Measurements from ENCODE around the gene GRIN2A.

GRIN2A gene

DNA sequence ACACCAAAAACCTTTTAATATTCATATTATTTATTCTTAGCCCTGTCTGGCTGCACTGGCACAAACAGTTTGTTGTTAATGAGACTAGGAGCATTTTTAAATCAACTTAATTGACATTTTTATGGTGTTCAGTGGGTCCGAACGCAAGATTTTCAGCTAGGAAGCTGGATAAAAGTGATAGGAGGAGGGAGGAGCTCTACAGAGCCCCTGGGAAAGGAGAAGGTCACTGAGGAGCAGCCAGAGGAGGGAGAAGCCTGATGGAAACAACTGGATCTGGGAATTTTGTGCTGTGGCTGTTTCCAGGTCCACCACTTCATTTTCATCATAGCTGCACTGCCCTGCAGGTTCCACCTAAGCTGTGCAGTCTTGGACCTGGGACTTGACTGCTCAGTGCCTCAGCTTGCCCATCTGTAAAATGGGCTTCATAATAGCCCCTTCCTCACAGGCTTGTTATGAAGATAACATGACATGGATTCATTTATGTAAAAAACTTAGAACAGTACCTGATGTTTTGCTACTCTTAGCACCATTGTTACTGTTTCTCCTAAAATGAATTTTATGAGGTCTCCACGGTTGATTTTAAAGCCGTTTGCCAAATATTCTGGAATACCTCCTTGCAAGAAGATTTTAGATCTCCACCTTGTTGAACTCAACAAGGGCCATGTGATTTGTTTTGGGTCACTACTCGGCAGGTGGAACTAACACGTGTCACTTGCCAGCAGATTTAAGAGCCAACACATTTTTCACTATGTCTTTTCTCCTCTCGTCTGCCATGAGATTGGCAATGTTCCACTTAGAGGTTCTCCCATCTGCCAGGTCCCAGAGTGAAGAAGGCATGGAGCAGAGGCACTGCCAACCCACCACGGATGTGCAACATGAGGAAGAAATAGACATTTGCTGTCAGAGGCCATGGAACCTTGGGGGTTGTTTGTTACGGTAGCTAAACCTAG, 18.7 kb upstream of the GRIN2A start:
- Histone ChIP-seq H3K4me3 (ENCODE audit: low read length) (no peak overlapping the region), H2BK15ac (replicated peaks; ENCODE audit: low read depth) (no peak overlapping the region), H4K8ac (ENCODE audit: low read depth, low read length) (no peak overlapping the region), H2BK120ac (ENCODE audit: low read depth, low read length) (no peak overlapping the region), H3K36me3 (ENCODE audit: control insufficient read depth, insufficient read depth, low read length) (no peaks in the 10 kb centered on the region), H4K5ac (ENCODE audit: low read length) (no peak overlapping the region), H3K27ac (ENCODE audit: low read depth, low read length) (no peak overlapping the region), H3K79me2 (ENCODE audit: control insufficient read depth, insufficient read depth, low read length) (no peaks in the 10 kb centered on the region), H3K4me1 (ENCODE audit: control insufficient read depth, low read depth, low read length) (no peaks in the 10 kb centered on the region), H2AK5ac (ENCODE audit: low read length) (no peak overlapping the region), H2BK5ac (ENCODE audit: low read length) (no peak overlapping the region), H3K79me1 (ENCODE audit: low read length) (no peaks in the 10 kb centered on the region), H3K4ac (ENCODE audit: low read depth, low read length) (no peak overlapping the region), H3K27me3 (ENCODE audit: insufficient read depth, low read length, poor library complexity) (no peaks in the 10 kb centered on the region), H3K18ac (ENCODE audit: low read length) (no peak overlapping the region), H3K23ac (ENCODE audit: low read length) (no peak overlapping the region), H3K9ac (ENCODE audit: low read length) (no peak overlapping the region), H3K56ac (ENCODE audit: low read length) (no peak overlapping the region), H3K4me2 (ENCODE audit: low read length) (no peak overlapping the region)
- WGBS (ENCODE audit: extremely low coverage, insufficient coverage, low lambda C conversion rate) = no CpG with 5 or more reads among the region's 9 CpGs
- DNase-seq = no peak

DNA sequence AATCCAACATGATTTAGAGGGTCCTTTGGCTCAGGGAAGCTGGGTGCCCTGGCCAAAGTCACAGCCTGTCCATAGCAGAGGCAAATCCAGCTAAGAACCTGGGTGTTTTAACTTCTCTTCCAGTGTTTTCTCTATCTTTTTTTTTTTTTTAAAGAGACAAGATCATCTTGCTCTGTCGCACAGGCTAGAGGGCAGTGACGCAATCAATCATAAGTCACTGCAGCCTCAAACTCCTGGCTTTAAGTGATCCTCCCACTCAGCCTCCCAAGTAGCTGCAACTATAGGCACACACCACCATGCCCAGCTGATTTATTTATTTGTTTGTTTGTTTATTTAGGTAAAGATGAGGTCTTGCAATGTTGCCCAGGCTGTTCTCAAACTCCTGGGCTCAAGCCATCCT, 14.8 kb upstream of the GRIN2A start:
- Histone ChIP-seq H3K4me2 (ENCODE audit: low read length) (no peak overlapping the region), H2BK120ac (ENCODE audit: low read depth, low read length) (no peak overlapping the region), H3K27me3 (ENCODE audit: insufficient read depth, low read length, poor library complexity) (no peaks in the 10 kb centered on the region), H3K4me3 (ENCODE audit: low read length) (no peak overlapping the region), H3K36me3 (ENCODE audit: control insufficient read depth, insufficient read depth, low read length) (no peaks in the 10 kb centered on the region), H3K79me2 (ENCODE audit: control insufficient read depth, insufficient read depth, low read length) (no peaks in the 10 kb centered on the region), H3K9ac (ENCODE audit: low read length) (no peak overlapping the region), H3K4ac (ENCODE audit: low read depth, low read length) (no peak overlapping the region), H3K27ac (ENCODE audit: low read depth, low read length) (no peak overlapping the region), H4K5ac (ENCODE audit: low read length) (no peak overlapping the region), H2AK5ac (ENCODE audit: low read length) (no peak overlapping the region), H3K79me1 (ENCODE audit: low read length) (no peaks in the 10 kb centered on the region), H3K23ac (ENCODE audit: low read length) (no peak overlapping the region), H4K8ac (ENCODE audit: low read depth, low read length) (no peak overlapping the region), H3K4me1 (ENCODE audit: control insufficient read depth, low read depth, low read length) (no peaks in the 10 kb centered on the region), H3K56ac (ENCODE audit: low read length) (no peak overlapping the region), H3K18ac (ENCODE audit: low read length) (no peak overlapping the region), H2BK15ac (replicated peaks; ENCODE audit: low read depth) (no peak overlapping the region), H2BK5ac (ENCODE audit: low read length) (no peak overlapping the region)
- no peak for DNase-seq
- WGBS (ENCODE audit: extremely low coverage, insufficient coverage, low lambda C conversion rate) = no CpG with 5 or more reads among the region's 2 CpGs

GRCh38 chr16:10191096-10191495, 8.9 kb upstream of the GRIN2A start:
- Histone ChIP-seq H2BK15ac (replicated peaks; ENCODE audit: low read depth) (no peak overlapping the region), H3K27ac (ENCODE audit: low read depth, low read length) (no peak overlapping the region), H3K79me1 (ENCODE audit: low read length) (no peaks in the 10 kb centered on the region), H3K27me3 (ENCODE audit: insufficient read depth, low read length, poor library complexity) (no peaks in the 10 kb centered on the region), H3K4me3 (ENCODE audit: low read length) (no peak overlapping the region), H2AK5ac (ENCODE audit: low read length) (no peak overlapping the region), H3K36me3 (ENCODE audit: control insufficient read depth, insufficient read depth, low read length) (no peaks in the 10 kb centered on the region), H3K9ac (ENCODE audit: low read length) (no peak overlapping the region), H3K23ac (ENCODE audit: low read length) (no peak overlapping the region), H4K5ac (ENCODE audit: low read length) (no peak overlapping the region), H3K56ac (ENCODE audit: low read length) (no peak overlapping the region), H3K79me2 (ENCODE audit: control insufficient read depth, insufficient read depth, low read length) (no peaks in the 10 kb centered on the region), H3K4me1 (ENCODE audit: control insufficient read depth, low read depth, low read length) (no peaks in the 10 kb centered on the region), H2BK5ac (ENCODE audit: low read length) (no peak overlapping the region), H2BK120ac (ENCODE audit: low read depth, low read length) (no peak overlapping the region), H4K8ac (ENCODE audit: low read depth, low read length) (no peak overlapping the region), H3K18ac (ENCODE audit: low read length) (no peak overlapping the region), H3K4ac (ENCODE audit: low read depth, low read length) (no peak overlapping the region), H3K4me2 (ENCODE audit: low read length) (no peak overlapping the region)
- DNase-seq = no peak
- no CpG with 5 or more reads among the region's 2 CpGs for WGBS (ENCODE audit: extremely low coverage, insufficient coverage, low lambda C conversion rate)

DNA sequence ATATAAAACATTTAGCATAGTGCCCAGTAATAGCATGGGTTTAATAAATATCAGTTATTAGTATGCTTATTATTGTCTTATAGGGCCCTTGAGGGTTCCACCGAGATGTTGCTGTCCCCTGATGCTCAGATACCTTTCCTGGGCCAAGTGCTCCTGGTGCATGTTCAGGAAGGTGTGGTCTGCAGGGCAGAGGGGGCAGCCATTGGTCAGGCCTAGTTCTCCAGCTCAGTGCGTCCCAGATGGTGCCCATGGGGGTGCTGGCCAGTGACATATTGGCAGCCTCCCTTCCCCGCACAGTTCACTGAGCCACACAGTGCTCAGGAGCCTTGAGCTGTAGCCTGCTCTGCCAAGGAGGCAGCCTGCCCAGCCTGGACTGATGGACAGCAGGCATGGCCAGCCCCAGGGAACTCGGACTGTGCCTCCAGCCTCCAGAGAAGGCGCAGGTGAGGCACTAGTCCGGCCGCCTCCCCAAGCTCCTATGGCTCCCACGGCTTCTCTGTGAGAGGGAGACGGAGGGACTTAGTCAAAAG, 7.7 kb upstream of the GRIN2A start:
- H3K9ac ChIP-seq (ENCODE audit: low read length) = no peak overlapping the region
- H2BK120ac ChIP-seq (ENCODE audit: low read depth, low read length) = no peak overlapping the region
- no peak overlapping the region for H4K5ac ChIP-seq (ENCODE audit: low read length)
- no peak overlapping the region for H2AK5ac ChIP-seq (ENCODE audit: low read length)
- no peaks in the 10 kb centered on the region for H3K79me1 ChIP-seq (ENCODE audit: low read length)
- H3K79me2 ChIP-seq (ENCODE audit: control insufficient read depth, insufficient read depth, low read length) = no peaks in the 10 kb centered on the region
- H3K18ac ChIP-seq (ENCODE audit: low read length) = no peak overlapping the region
- H3K4me2 ChIP-seq (ENCODE audit: low read length) = no peak overlapping the region
- no peak for DNase-seq
- H3K23ac ChIP-seq (ENCODE audit: low read length) = no peak overlapping the region
- no peak overlapping the region for H2BK15ac ChIP-seq (replicated peaks; ENCODE audit: low read depth)
- H3K36me3 ChIP-seq (ENCODE audit: control insufficient read depth, insufficient read depth, low read length) = no peaks in the 10 kb centered on the region
- WGBS (ENCODE audit: extremely low coverage, insufficient coverage, low lambda C conversion rate) = no CpG with 5 or more reads among the region's 9 CpGs
- H3K4me1 ChIP-seq (ENCODE audit: control insufficient read depth, low read depth, low read length) = no peaks in the 10 kb centered on the region
- no peak overlapping the region for H4K8ac ChIP-seq (ENCODE audit: low read depth, low read length)
- no peak overlapping the region for H3K27ac ChIP-seq (ENCODE audit: low read depth, low read length)
- no peak overlapping the region for H3K56ac ChIP-seq (ENCODE audit: low read length)
- no peak overlapping the region for H3K4me3 ChIP-seq (ENCODE audit: low read length)
- H3K4ac ChIP-seq (ENCODE audit: low read depth, low read length) = peak overlapping the region; percentile 21
- no peaks in the 10 kb centered on the region for H3K27me3 ChIP-seq (ENCODE audit: insufficient read depth, low read length, poor library complexity)
- H2BK5ac ChIP-seq (ENCODE audit: low read length) = no peak overlapping the region

DNA sequence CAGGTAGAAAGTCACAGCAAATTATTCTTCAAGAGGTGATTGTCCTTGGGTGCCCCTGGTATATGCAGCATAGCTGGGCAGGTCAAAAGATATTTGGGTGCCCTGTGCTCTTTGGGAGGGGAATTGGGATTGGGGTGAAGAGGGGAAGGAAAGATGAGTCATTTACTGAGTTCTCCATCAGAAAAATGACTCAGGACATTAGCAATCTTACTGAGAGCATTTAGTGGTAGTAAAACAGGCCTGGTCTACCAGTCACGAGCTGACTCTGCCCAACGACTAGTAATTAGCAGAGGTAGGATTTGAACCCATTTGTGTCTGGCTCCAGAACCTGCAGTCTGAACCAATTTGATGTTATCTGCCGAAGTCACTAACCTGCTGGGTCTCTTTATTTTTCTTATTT, 6.0 kb upstream of the GRIN2A start:
- H3K27me3 ChIP-seq (ENCODE audit: insufficient read depth, low read length, poor library complexity) = peaks cover 6% of the 10 kb centered on the region
- H2AK5ac ChIP-seq (ENCODE audit: low read length) = no peak overlapping the region
- H2BK120ac ChIP-seq (ENCODE audit: low read depth, low read length) = no peak overlapping the region
- no peak overlapping the region for H3K4me2 ChIP-seq (ENCODE audit: low read length)
- WGBS (ENCODE audit: extremely low coverage, insufficient coverage, low lambda C conversion rate) = no CpG with 5 or more reads among the region's 3 CpGs
- H3K4me1 ChIP-seq (ENCODE audit: control insufficient read depth, low read depth, low read length) = no peaks in the 10 kb centered on the region
- no peak overlapping the region for H3K18ac ChIP-seq (ENCODE audit: low read length)
- no peak overlapping the region for H4K5ac ChIP-seq (ENCODE audit: low read length)
- no peak overlapping the region for H3K4ac ChIP-seq (ENCODE audit: low read depth, low read length)
- no peak overlapping the region for H2BK15ac ChIP-seq (replicated peaks; ENCODE audit: low read depth)
- no peaks in the 10 kb centered on the region for H3K79me2 ChIP-seq (ENCODE audit: control insufficient read depth, insufficient read depth, low read length)
- H4K8ac ChIP-seq (ENCODE audit: low read depth, low read length) = no peak overlapping the region
- no peaks in the 10 kb centered on the region for H3K79me1 ChIP-seq (ENCODE audit: low read length)
- no peak overlapping the region for H3K4me3 ChIP-seq (ENCODE audit: low read length)
- H3K56ac ChIP-seq (ENCODE audit: low read length) = no peak overlapping the region
- no peak overlapping the region for H3K9ac ChIP-seq (ENCODE audit: low read length)
- H3K36me3 ChIP-seq (ENCODE audit: control insufficient read depth, insufficient read depth, low read length) = no peaks in the 10 kb centered on the region
- H2BK5ac ChIP-seq (ENCODE audit: low read length) = no peak overlapping the region
- H3K27ac ChIP-seq (ENCODE audit: low read depth, low read length) = no peak overlapping the region
- no peak overlapping the region for H3K23ac ChIP-seq (ENCODE audit: low read length)
- no peak for DNase-seq
